ENCODE measurements around the gene SYT7.

The SYT7 gene

DNA sequence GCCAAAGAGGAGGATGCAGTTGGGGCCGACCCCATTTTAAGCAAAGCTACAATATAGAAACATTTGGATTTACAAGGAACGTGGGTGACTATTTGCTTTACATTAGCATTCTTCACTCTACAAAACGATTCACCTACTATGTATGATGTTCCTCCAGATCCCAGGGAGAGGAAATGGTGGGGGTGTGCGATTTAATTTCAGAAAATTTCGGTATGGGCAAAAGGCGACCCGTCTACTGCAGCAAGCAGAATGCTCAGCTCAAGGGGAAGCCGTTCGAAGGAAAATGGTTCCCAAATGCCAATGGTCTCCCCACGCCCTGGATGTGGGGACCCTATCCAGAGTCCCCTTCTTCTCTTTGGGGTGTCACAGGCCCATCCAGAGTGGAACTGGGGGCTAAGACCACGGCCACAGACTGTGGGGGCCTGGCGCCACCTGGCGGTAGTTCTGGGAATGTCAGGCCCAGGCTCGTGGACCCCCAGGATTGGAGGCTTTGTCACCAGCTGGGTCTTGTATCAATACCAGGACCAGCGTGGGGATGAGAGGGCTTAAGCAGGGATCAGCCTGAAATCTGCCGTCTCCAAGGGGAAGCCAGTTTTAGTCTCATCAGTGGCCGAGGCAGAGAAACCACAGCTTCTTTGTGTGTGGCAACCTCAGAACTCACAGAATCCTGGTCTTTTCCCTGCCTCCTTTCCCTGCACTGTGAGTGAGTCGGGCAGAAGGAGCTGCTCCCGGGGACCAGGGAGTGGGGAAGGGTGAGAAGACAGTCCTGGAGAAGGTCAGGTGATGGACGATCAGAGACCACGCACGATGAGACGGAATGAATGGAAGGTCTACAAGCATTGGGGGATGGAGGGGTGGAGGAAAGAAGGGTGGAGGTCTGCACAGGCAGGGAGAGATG, 64.0 kb downstream of the SYT7 start:
- Histone ChIP-seq H3K9ac (ENCODE audit: low read depth, low read length) (no peak overlapping the region), H3K27me3 (ENCODE audit: insufficient read depth, low read length, poor library complexity) (no peaks in the 10 kb centered on the region), H3K4me1 (ENCODE audit: insufficient read depth, low read length) (no peaks in the 10 kb centered on the region), H3K9me3 (ENCODE audit: insufficient read depth, low read length, severe bottlenecking) (no peaks in the 10 kb centered on the region), H3K36me3 (ENCODE audit: insufficient read depth, low read length) (no peaks in the 10 kb centered on the region), H2AFZ (ENCODE audit: low read depth, low read length) (no peak overlapping the region), H3K4me2 (ENCODE audit: insufficient read depth, low read length) (no peak overlapping the region), H3K4me3 (ENCODE audit: low read depth in 1 of 2, low read length in 2 of 2) (no peak overlapping the region), H4K20me1 (ENCODE audit: insufficient read depth, low read length) (peaks cover 3% of the 10 kb centered on the region), H3K27ac (ENCODE audit: low read length) (no peak overlapping the region), H3K79me2 (ENCODE audit: insufficient read depth, low read length) (no peaks in the 10 kb centered on the region)
- TF ChIP-seq, protein P1, sequence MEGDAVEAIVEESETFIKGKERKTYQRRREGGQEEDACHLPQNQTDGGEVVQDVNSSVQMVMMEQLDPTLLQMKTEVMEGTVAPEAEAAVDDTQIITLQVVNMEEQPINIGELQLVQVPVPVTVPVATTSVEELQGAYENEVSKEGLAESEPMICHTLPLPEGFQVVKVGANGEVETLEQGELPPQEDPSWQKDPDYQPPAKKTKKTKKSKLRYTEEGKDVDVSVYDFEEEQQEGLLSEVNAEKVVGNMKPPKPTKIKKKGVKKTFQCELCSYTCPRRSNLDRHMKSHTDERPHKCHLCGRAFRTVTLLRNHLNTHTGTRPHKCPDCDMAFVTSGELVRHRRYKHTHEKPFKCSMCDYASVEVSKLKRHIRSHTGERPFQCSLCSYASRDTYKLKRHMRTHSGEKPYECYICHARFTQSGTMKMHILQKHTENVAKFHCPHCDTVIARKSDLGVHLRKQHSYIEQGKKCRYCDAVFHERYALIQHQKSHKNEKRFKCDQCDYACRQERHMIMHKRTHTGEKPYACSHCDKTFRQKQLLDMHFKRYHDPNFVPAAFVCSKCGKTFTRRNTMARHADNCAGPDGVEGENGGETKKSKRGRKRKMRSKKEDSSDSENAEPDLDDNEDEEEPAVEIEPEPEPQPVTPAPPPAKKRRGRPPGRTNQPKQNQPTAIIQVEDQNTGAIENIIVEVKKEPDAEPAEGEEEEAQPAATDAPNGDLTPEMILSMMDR (IDR thresholded peaks at IDR 0.05; ENCODE audit: borderline replicate concordance, extremely low read depth, low read length, poor library complexity, severe bottlenecking) = peak; percentile 98
- TF ChIP-seq EZH2 (IDR thresholded peaks at IDR 0.05; ENCODE audit: borderline replicate concordance, low read depth, low read length, severe bottlenecking) = no peak
- DNase-seq (peak; percentile 58), ATAC-seq (ENCODE audit: insufficient read depth, low read depth) (peak; percentile 82)

DNA sequence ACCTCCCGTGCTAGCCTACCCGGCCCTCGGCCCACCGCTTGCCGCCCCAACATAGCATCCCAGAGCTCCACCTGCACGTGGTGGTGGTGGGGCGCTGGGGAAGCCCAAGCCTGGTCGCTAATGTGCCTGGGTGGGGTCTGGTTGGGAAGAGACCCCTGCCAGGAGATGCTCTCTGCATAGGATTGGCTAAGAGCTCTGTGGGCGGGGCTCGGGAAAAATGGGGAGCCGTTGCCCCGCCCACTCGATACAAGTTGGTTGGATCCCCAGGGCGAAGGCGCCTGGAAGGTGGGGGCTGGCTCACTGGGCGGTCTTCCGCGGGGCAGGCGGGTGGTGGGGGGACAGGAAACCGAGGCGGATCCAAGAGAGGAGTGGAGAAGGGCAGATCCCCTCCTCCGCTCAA, 64.7 kb downstream of the SYT7 start:
- ATAC-seq (ENCODE audit: insufficient read depth, low read depth) = no peak
- Histone ChIP-seq H3K9me3 (ENCODE audit: insufficient read depth, low read length, severe bottlenecking) (no peaks in the 10 kb centered on the region), H3K4me3 (ENCODE audit: low read depth in 1 of 2, low read length in 2 of 2) (no peak overlapping the region), H3K27ac (ENCODE audit: low read length) (no peak overlapping the region), H2AFZ (ENCODE audit: low read depth, low read length) (no peak overlapping the region), H3K4me2 (ENCODE audit: insufficient read depth, low read length) (no peak overlapping the region), H3K79me2 (ENCODE audit: insufficient read depth, low read length) (no peaks in the 10 kb centered on the region), H3K9ac (ENCODE audit: low read depth, low read length) (no peak overlapping the region), H3K36me3 (ENCODE audit: insufficient read depth, low read length) (no peaks in the 10 kb centered on the region), H3K27me3 (ENCODE audit: insufficient read depth, low read length, poor library complexity) (no peaks in the 10 kb centered on the region), H4K20me1 (ENCODE audit: insufficient read depth, low read length) (peaks cover 3% of the 10 kb centered on the region; the same call in 1 of the 2 replicates), H3K4me1 (ENCODE audit: insufficient read depth, low read length) (no peaks in the 10 kb centered on the region)
- TF ChIP-seq EZH2 (IDR thresholded peaks at IDR 0.05; ENCODE audit: borderline replicate concordance, low read depth, low read length, severe bottlenecking) = no peak
- TF ChIP-seq, protein P1 (IDR thresholded peaks at IDR 0.05; ENCODE audit: borderline replicate concordance, extremely low read depth, low read length, poor library complexity, severe bottlenecking) = no peak
- DNase-seq = no peak

DNA sequence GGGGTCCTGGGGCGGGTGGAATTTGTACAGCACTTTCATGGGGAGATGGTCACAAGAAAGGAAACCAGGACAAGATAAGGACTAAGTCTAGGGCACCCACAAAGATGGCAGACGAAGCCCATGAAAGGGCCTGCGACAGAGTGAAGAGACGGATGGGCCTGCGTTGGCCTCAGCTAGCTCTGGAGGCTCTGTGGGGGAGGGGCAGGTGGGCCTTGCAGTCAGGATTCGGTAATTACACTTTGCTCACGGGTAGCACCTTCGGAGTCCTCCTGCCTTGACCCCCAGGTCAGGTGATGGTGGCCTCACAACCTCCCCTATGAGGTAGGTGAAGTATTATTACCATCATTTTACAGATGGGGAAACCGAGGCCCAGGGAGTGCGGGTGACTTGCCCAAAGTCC, 65.2 kb downstream of the SYT7 start:
- Histone ChIP-seq H3K36me3 (ENCODE audit: insufficient read depth, low read length) (no peaks in the 10 kb centered on the region), H3K4me3 (ENCODE audit: low read depth in 1 of 2, low read length in 2 of 2) (no peak overlapping the region), H3K79me2 (ENCODE audit: insufficient read depth, low read length) (no peaks in the 10 kb centered on the region), H3K4me2 (ENCODE audit: insufficient read depth, low read length) (no peak overlapping the region), H3K4me1 (ENCODE audit: insufficient read depth, low read length) (no peaks in the 10 kb centered on the region), H2AFZ (ENCODE audit: low read depth, low read length) (no peak overlapping the region), H4K20me1 (ENCODE audit: insufficient read depth, low read length) (peaks cover 3% of the 10 kb centered on the region; the same call in 1 of the 2 replicates), H3K27ac (ENCODE audit: low read length) (no peak overlapping the region), H3K9ac (ENCODE audit: low read depth, low read length) (no peak overlapping the region), H3K9me3 (ENCODE audit: insufficient read depth, low read length, severe bottlenecking) (no peaks in the 10 kb centered on the region), H3K27me3 (ENCODE audit: insufficient read depth, low read length, poor library complexity) (no peaks in the 10 kb centered on the region)
- DNase-seq = no peak
- no peak for ATAC-seq (ENCODE audit: insufficient read depth, low read depth)
- TF ChIP-seq, protein P1 (IDR thresholded peaks at IDR 0.05; ENCODE audit: borderline replicate concordance, extremely low read depth, low read length, poor library complexity, severe bottlenecking) = no peak
- TF ChIP-seq EZH2 (IDR thresholded peaks at IDR 0.05; ENCODE audit: borderline replicate concordance, low read depth, low read length, severe bottlenecking) = no peak

All from DND-41 (cell line).